ENCODE measurements around the gene MPHOSPH9.

Gene MPHOSPH9

DNA sequence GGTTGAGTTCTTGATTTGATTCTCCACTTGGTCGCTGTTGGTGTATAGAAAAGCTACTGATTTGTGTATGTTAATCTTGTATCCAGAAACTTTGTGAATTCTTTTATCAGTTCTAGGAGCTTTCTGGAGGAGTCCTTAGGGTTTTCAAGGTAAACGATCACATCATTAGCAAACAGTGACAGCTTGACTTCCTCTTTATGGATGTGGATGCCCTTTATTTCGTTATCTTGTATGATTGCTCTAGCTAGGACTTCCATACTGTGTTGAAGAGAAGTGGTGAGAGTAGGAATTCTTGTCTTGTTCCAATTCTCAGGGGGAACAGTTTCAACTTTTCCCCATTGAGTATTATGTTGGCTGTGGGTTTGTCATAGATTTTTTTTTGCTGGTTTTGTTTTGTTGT is 12.7 kb upstream of the MPHOSPH9 start:
- no peak for TF ChIP-seq FOXM1 (IDR thresholded peaks at IDR 0.05; ENCODE audit: borderline replicate concordance, low read depth)
- no peak for TF ChIP-seq YY1 (IDR thresholded peaks at IDR 0.05; ENCODE audit: low read depth)
- TF ChIP-seq, protein P1, sequence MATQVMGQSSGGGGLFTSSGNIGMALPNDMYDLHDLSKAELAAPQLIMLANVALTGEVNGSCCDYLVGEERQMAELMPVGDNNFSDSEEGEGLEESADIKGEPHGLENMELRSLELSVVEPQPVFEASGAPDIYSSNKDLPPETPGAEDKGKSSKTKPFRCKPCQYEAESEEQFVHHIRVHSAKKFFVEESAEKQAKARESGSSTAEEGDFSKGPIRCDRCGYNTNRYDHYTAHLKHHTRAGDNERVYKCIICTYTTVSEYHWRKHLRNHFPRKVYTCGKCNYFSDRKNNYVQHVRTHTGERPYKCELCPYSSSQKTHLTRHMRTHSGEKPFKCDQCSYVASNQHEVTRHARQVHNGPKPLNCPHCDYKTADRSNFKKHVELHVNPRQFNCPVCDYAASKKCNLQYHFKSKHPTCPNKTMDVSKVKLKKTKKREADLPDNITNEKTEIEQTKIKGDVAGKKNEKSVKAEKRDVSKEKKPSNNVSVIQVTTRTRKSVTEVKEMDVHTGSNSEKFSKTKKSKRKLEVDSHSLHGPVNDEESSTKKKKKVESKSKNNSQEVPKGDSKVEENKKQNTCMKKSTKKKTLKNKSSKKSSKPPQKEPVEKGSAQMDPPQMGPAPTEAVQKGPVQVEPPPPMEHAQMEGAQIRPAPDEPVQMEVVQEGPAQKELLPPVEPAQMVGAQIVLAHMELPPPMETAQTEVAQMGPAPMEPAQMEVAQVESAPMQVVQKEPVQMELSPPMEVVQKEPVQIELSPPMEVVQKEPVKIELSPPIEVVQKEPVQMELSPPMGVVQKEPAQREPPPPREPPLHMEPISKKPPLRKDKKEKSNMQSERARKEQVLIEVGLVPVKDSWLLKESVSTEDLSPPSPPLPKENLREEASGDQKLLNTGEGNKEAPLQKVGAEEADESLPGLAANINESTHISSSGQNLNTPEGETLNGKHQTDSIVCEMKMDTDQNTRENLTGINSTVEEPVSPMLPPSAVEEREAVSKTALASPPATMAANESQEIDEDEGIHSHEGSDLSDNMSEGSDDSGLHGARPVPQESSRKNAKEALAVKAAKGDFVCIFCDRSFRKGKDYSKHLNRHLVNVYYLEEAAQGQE (IDR thresholded peaks at IDR 0.05; ENCODE audit: low read depth), result no peak
- TF ChIP-seq, protein P2, sequence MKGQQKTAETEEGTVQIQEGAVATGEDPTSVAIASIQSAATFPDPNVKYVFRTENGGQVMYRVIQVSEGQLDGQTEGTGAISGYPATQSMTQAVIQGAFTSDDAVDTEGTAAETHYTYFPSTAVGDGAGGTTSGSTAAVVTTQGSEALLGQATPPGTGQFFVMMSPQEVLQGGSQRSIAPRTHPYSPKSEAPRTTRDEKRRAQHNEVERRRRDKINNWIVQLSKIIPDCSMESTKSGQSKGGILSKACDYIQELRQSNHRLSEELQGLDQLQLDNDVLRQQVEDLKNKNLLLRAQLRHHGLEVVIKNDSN (IDR thresholded peaks at IDR 0.05), result no peak
- TF ChIP-seq, protein P3, sequence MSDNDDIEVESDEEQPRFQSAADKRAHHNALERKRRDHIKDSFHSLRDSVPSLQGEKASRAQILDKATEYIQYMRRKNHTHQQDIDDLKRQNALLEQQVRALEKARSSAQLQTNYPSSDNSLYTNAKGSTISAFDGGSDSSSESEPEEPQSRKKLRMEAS (IDR thresholded peaks at IDR 0.05), result no peak
- TF ChIP-seq EP300 (IDR thresholded peaks at IDR 0.05; ENCODE audit: borderline replicate concordance), result no peak
- no peak for TF ChIP-seq RAD21 (IDR thresholded peaks at IDR 0.05; ENCODE audit: low read depth)
- no peak for TF ChIP-seq CEBPB (IDR thresholded peaks at IDR 0.05)
- no peak for TF ChIP-seq EGR1 (IDR thresholded peaks at IDR 0.05)
- TF ChIP-seq TAF1 (IDR thresholded peaks at IDR 0.05; ENCODE audit: low read depth), result no peak
- no peak for TF ChIP-seq NFIC (IDR thresholded peaks at IDR 0.05)
- TF ChIP-seq CREB1 (IDR thresholded peaks at IDR 0.05; ENCODE audit: low read depth), result no peak
- no peak for TF ChIP-seq ZBTB7A (IDR thresholded peaks at IDR 0.05; ENCODE audit: low read depth)
- TF ChIP-seq TCF12 (IDR thresholded peaks at IDR 0.05; ENCODE audit: low read depth), result no peak
- no peak for TF ChIP-seq TEAD4 (IDR thresholded peaks at IDR 0.05)

DNA sequence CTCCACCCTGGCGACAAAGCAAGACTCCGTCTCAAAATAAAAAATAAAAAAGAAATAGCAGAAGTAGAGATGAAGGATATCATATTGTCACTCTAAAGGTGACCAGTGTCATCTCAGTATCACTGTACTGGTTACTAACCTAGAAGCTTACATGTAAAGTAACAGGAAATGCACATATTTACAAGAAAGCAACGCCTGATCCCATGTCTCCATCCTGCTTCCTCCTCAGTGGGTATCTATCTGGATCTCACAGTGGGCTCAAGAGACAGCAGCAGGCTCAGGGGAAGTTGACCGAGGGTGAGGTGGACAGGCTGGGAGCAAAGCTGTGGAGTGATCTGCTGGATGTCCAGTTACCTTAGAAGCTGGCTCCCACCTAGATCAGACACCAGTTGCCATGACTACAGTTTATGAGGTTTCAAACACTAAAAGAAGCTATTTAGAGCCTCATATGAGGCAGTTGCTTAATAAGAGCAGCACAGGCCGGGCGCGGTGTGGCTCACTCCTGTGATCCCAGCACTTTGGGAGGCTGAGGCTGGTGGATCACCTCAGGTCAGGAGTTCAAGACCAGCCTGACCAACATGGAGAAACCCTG is 10.8 kb upstream of the MPHOSPH9 start:
- TF ChIP-seq YY1 (IDR thresholded peaks at IDR 0.05; ENCODE audit: low read depth) (no peak), TEAD4 (IDR thresholded peaks at IDR 0.05) (no peak), EGR1 (IDR thresholded peaks at IDR 0.05) (no peak), TAF1 (IDR thresholded peaks at IDR 0.05; ENCODE audit: low read depth) (no peak), FOXM1 (IDR thresholded peaks at IDR 0.05; ENCODE audit: borderline replicate concordance, low read depth) (no peak), ZBTB7A (IDR thresholded peaks at IDR 0.05; ENCODE audit: low read depth) (no peak)
- TF ChIP-seq, protein P2 (IDR thresholded peaks at IDR 0.05), result no peak

DNA sequence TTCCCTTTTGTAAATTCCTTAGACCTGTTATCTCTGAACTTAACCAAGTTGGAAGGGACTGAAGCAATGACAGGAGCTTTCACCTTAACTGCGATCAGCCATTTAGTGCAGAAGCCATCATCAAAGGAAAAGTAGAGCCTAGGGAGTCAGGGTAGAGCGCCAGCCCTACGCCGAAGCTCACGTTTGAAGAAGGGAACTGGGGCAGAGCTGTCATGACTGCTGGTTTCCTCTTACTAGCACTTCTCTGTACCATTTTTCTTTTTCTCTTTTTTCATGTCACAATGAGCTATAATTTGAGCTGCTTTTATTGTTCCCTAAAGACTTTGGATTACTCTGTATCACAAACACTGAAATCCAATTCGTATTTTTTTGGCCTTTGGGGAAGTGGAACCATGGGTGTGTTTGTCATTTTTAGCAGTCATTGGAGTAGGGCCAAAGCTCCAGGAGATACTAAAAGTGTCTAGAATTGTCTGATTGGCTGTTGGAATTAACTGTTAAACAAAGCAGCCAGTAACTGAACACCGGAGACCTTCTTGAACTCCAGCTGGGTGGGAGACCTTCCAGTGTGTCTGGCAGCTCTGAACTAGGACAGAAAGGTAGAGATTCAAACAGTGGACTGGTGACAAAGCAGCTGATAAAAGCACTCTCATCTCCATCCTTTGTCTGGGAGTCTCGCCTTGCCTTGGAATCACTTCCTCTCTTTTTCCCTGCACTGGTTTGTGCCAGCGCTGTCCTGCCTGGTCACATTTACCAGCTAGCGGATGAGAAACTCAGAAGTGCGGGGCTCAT is 9.4 kb upstream of the MPHOSPH9 start:
- no peak for TF ChIP-seq ZBTB7A (IDR thresholded peaks at IDR 0.05; ENCODE audit: low read depth)
- TF ChIP-seq TEAD4 (IDR thresholded peaks at IDR 0.05), result no peak
- no peak for TF ChIP-seq EGR1 (IDR thresholded peaks at IDR 0.05)
- TF ChIP-seq CEBPB (IDR thresholded peaks at IDR 0.05), result no peak
- TF ChIP-seq TAF1 (IDR thresholded peaks at IDR 0.05; ENCODE audit: low read depth), result no peak
- no peak for TF ChIP-seq FOXM1 (IDR thresholded peaks at IDR 0.05; ENCODE audit: borderline replicate concordance, low read depth)
- TF ChIP-seq, protein P2 (IDR thresholded peaks at IDR 0.05), result no peak
- TF ChIP-seq EP300 (IDR thresholded peaks at IDR 0.05; ENCODE audit: borderline replicate concordance), result no peak
- TF ChIP-seq, protein P3 (IDR thresholded peaks at IDR 0.05), result no peak
- TF ChIP-seq, protein P1 (IDR thresholded peaks at IDR 0.05; ENCODE audit: low read depth), result no peak
- no peak for TF ChIP-seq TCF12 (IDR thresholded peaks at IDR 0.05; ENCODE audit: low read depth)
- TF ChIP-seq RAD21 (IDR thresholded peaks at IDR 0.05; ENCODE audit: low read depth), result no peak
- TF ChIP-seq CREB1 (IDR thresholded peaks at IDR 0.05; ENCODE audit: low read depth), result no peak

DNA sequence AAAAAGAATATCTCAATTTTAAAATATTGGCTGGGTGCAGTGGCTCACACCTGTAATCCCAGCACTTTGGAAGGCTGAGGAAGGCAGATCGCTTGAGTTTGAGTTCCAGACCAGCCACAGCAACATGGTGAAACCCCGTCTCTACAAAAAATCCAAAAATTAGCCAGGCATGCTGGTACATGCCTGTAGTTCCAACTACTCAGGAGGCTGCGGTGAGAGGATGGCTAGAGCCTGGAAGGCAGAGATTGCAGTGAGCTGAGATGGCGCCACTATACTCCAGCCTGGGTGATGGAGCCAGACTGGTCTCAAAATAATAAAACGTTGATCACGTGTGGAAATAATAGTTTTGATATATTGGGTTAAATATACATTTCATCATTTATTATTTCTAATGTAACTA is 6.0 kb upstream of the MPHOSPH9 start:
- TF ChIP-seq YY1 (IDR thresholded peaks at IDR 0.05; ENCODE audit: low read depth) (no peak), ZBTB7A (IDR thresholded peaks at IDR 0.05; ENCODE audit: low read depth) (no peak), RAD21 (IDR thresholded peaks at IDR 0.05; ENCODE audit: low read depth) (no peak), TEAD4 (IDR thresholded peaks at IDR 0.05) (no peak), NFIC (IDR thresholded peaks at IDR 0.05) (no peak), FOXM1 (IDR thresholded peaks at IDR 0.05; ENCODE audit: borderline replicate concordance, low read depth) (no peak)

DNA sequence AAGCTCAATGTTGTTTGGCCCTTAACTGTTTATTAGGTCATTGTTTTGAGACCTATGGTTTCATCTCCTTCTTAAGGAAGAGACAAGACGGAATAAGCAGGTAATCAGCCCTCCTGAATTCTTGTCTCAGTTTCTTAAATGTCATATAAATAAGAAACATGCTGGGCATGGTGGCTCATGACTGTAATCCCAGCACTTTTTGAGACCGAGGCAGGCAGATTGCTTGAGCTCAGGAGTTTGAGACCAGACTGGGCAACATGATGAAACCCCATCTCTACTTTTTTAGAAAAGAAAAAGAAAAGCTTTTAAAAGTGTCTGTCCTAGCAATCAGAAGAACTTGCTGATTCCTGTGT is 5.4 kb upstream of the MPHOSPH9 start:
- TF ChIP-seq ZBTB7A (IDR thresholded peaks at IDR 0.05; ENCODE audit: low read depth) (no peak), FOXM1 (IDR thresholded peaks at IDR 0.05; ENCODE audit: borderline replicate concordance, low read depth) (no peak), YY1 (IDR thresholded peaks at IDR 0.05; ENCODE audit: low read depth) (no peak)
- TF ChIP-seq, protein P2 (IDR thresholded peaks at IDR 0.05), result no peak
